Activated CD4-positive, alpha-beta T cell treated with anti-CD3 and anti-CD28 coated beads, Interleukin-2, amount 10 ng/mL, durations not matched to agents 7 days and 5 days (primary cell): ENCODE data around the gene NOC4L. TPM values are rescaled to one million over a fixed set of nuclear protein-coding genes. Genes with fewer than 3 reads are reported as not detected.
"Not testable (repeated sequence)": the region's sequence is repeated elsewhere in the genome, so short reads cannot be mapped to it uniquely, and the experiment has no call there.

Experiments
- CTCF ChIA-PET: fragments of 350-600 bp; sonication (Branson Sonifier 250); formaldehyde crosslinking; loops from one replicate; lab custom pipeline; 2021; ENCODE audit warnings: antibody characterized with exemption; lab: Charles Lee
- POLR2A ChIA-PET: fragments of 350-600 bp; sonication (Branson Sonifier 250); formaldehyde crosslinking; loops from one replicate; lab custom pipeline; 2021; ENCODE audit warnings: antibody characterized with exemption; lab: Charles Lee
- DNase-seq: peaks from one replicate; pipeline ENCODE4 v3.0.0-alpha.2; 2020
- H3K27ac Mint-ChIP-seq: one replicate; pipeline ENCODE4 v1.8.0; 2021; ENCODE audit warnings: mild to moderate bottlenecking, moderate library complexity, mixed read lengths
- H3K27me3 Mint-ChIP-seq: one replicate; pipeline ENCODE4 v1.8.0; 2021; ENCODE audit warnings: mixed read lengths
- H3K36me3 Mint-ChIP-seq: one replicate; pipeline ENCODE4 v1.8.0; 2021; ENCODE audit warnings: low read depth, mixed read lengths
- H3K4me1 Mint-ChIP-seq: one replicate; pipeline ENCODE4 v1.8.0; 2021; ENCODE audit warnings: mixed read lengths
- H3K4me3 Mint-ChIP-seq: one replicate; pipeline ENCODE4 v1.8.0; 2021; ENCODE audit warnings: mild to moderate bottlenecking, moderate library complexity, mixed read lengths
- H3K9me3 Mint-ChIP-seq: one replicate; pipeline ENCODE4 v1.8.0; 2021; ENCODE audit warnings: mixed read lengths
- total RNA-seq, 2 experiments: library from RNA; stranded (reverse); gene quantifications; one replicate each; pipeline ENCODE4 v1.2.3, GENCODE V29; 2021

Gene NOC4L
- total RNA-seq, 2 experiments from 2014 or later = 28.9 to 32.4 TPM

GRCh38 chr12:132148368-132149045, 4.2 kb downstream of the NOC4L start:
- no peak for DNase-seq
- POLR2A ChIA-PET = no interaction called here
- no peaks in the 10 kb centered on the region for H3K9me3 Mint-ChIP-seq
- H3K4me1 Mint-ChIP-seq = peaks cover 23% of the 10 kb centered on the region
- no peaks in the 10 kb centered on the region for H3K27me3 Mint-ChIP-seq
- H3K4me3 Mint-ChIP-seq = no peak overlapping the region
- H3K36me3 Mint-ChIP-seq = peaks cover 5% of the 10 kb centered on the region
- CTCF ChIA-PET = no interaction called here
- H3K27ac Mint-ChIP-seq = no peak overlapping the region

- H3K36me3 Mint-ChIP-seq, H3K9me3 Mint-ChIP-seq, DNase-seq, CTCF ChIA-PET, H3K27ac Mint-ChIP-seq, POLR2A ChIA-PET, H3K4me3 Mint-ChIP-seq, H3K27me3 Mint-ChIP-seq: not testable (repeated sequence)
- H3K4me1 Mint-ChIP-seq = peaks cover 21% of the 10 kb centered on the region
These were observed 5.3 kb downstream of the NOC4L start for GRCh38 chr12:132149526-132149925.

- no peak for DNase-seq
- Mint-ChIP-seq H3K36me3 (peaks cover 2% of the 10 kb centered on the region), H3K4me3 (no peak overlapping the region), H3K4me1 (peaks cover 10% of the 10 kb centered on the region), H3K27me3 (no peaks in the 10 kb centered on the region), H3K27ac (no peak overlapping the region), H3K9me3 (no peaks in the 10 kb centered on the region)
- ChIA-PET POLR2A (no interaction called here), CTCF (no interaction called here)
These were observed 6.5 kb downstream of the NOC4L start for GRCh38 chr12:132150780-132151144.

GRCh38 chr12:132151145-132151765, 7.0 kb downstream of the NOC4L start:
- ChIA-PET CTCF (interaction anchor here (0.6 kb wide), 1 partner anchor 87 kb away, joined by 3 read pairs; no protein-coding TSS in a partner anchor), POLR2A (no interaction called here)
- H3K4me3 Mint-ChIP-seq = no peak overlapping the region
- peaks cover 5% of the 10 kb centered on the region for H3K4me1 Mint-ChIP-seq
- H3K9me3 Mint-ChIP-seq = no peaks in the 10 kb centered on the region
- no peak for DNase-seq
- H3K36me3 Mint-ChIP-seq = peaks cover 2% of the 10 kb centered on the region
- no peaks in the 10 kb centered on the region for H3K27me3 Mint-ChIP-seq
- no peak overlapping the region for H3K27ac Mint-ChIP-seq

- ChIA-PET POLR2A (no interaction called here), CTCF (interaction anchor here (0.6 kb wide), 1 partner anchor 87 kb away, joined by 3 read pairs; no protein-coding TSS in a partner anchor)
- H3K4me1 Mint-ChIP-seq = no peaks in the 10 kb centered on the region
- no peaks in the 10 kb centered on the region for H3K9me3 Mint-ChIP-seq
- H3K36me3 Mint-ChIP-seq = peaks cover 2% of the 10 kb centered on the region
- no peaks in the 10 kb centered on the region for H3K27me3 Mint-ChIP-seq
- no peak overlapping the region for H3K4me3 Mint-ChIP-seq
- no peak for DNase-seq
- no peak overlapping the region for H3K27ac Mint-ChIP-seq
These were observed 7.6 kb downstream of the NOC4L start for GRCh38 chr12:132151766-132152410.

- POLR2A ChIA-PET = no interaction called here
- H3K27me3 Mint-ChIP-seq = no peaks in the 10 kb centered on the region
- CTCF ChIA-PET = interaction anchor here (1.7 to 1.9 kb wide), 2 partner anchors 10 to 13 kb away, joined by 7 to 14 read pairs; no protein-coding TSS in a partner anchor
These were observed 8.2 kb downstream of the NOC4L start for GRCh38 chr12:132152411-132152821.

GRCh38 chr12:132152953-132153352, 8.7 kb downstream of the NOC4L start:
- Mint-ChIP-seq H3K36me3 (peaks cover 2% of the 10 kb centered on the region), H3K27ac (no peak overlapping the region), H3K4me3 (no peak overlapping the region), H3K27me3 (no peaks in the 10 kb centered on the region), H3K4me1 (no peaks in the 10 kb centered on the region), H3K9me3 (no peaks in the 10 kb centered on the region)
- DNase-seq = no peak
- CTCF ChIA-PET = interaction anchor here (1.0 to 1.9 kb wide), 9 partner anchors 8 to 462 kb away, joined by 3 to 14 read pairs (median 7); no protein-coding TSS in a partner anchor
- POLR2A ChIA-PET = no interaction called here

More at GRCh38 chr12:132152411-132152821, 8.2 kb downstream of the NOC4L start:
- Mint-ChIP-seq H3K9me3 (no peaks in the 10 kb centered on the region), H3K4me3 (no peak overlapping the region), H3K36me3 (peaks cover 2% of the 10 kb centered on the region), H3K27ac (no peak overlapping the region), H3K4me1 (no peaks in the 10 kb centered on the region)
- DNase-seq = no peak

GRCh38 chr12:132153501-132154340, 9.5 kb downstream of the NOC4L start:
- peak; percentile 78 for DNase-seq
- ChIA-PET POLR2A (no interaction called here), CTCF (interaction anchor here (0.6 to 1.9 kb wide), 16 partner anchors 9 to 461 kb away, joined by 3 to 14 read pairs (median 4); no protein-coding TSS in a partner anchor)
- H3K4me1 Mint-ChIP-seq = no peaks in the 10 kb centered on the region
- no peaks in the 10 kb centered on the region for H3K36me3 Mint-ChIP-seq
- peak overlapping the region; percentile 9 for H3K27ac Mint-ChIP-seq
- no peaks in the 10 kb centered on the region for H3K9me3 Mint-ChIP-seq
- H3K27me3 Mint-ChIP-seq = no peaks in the 10 kb centered on the region
- no peak overlapping the region for H3K4me3 Mint-ChIP-seq

GRCh38 chr12:132154341-132154761, 10.1 kb downstream of the NOC4L start:
- Mint-ChIP-seq H3K27ac (peak overlapping the region; percentile 31), H3K4me3 (no peak overlapping the region), H3K27me3 (no peaks in the 10 kb centered on the region), H3K9me3 (no peaks in the 10 kb centered on the region), H3K36me3 (no peaks in the 10 kb centered on the region), H3K4me1 (no peaks in the 10 kb centered on the region)
- POLR2A ChIA-PET = no interaction called here
- DNase-seq = no peak
- CTCF ChIA-PET = interaction anchor here (0.6 to 1.9 kb wide), 13 partner anchors 8 to 260 kb away, joined by 3 to 14 read pairs (median 3); no protein-coding TSS in a partner anchor

GRCh38 chr12:132154941-132155770, 10.9 kb downstream of the NOC4L start:
- no peaks in the 10 kb centered on the region for H3K27me3 Mint-ChIP-seq
- CTCF ChIA-PET = no interaction called here
- no peaks in the 10 kb centered on the region for H3K9me3 Mint-ChIP-seq
- peaks cover 1% of the 10 kb centered on the region for H3K4me1 Mint-ChIP-seq
- H3K27ac Mint-ChIP-seq = no peak overlapping the region
- peak; percentile 43 for DNase-seq
- POLR2A ChIA-PET = no interaction called here
- H3K36me3 Mint-ChIP-seq = no peaks in the 10 kb centered on the region
- H3K4me3 Mint-ChIP-seq = no peak overlapping the region

GRCh38 chr12:132155771-132156572, 11.7 kb downstream of the NOC4L start:
- H3K9me3 Mint-ChIP-seq = no peaks in the 10 kb centered on the region
- ChIA-PET POLR2A (no interaction called here), CTCF (no interaction called here)
- H3K4me1 Mint-ChIP-seq = peaks cover 3% of the 10 kb centered on the region
- DNase-seq = no peak
- H3K4me3 Mint-ChIP-seq = no peak overlapping the region
- H3K36me3 Mint-ChIP-seq = no peaks in the 10 kb centered on the region
- no peak overlapping the region for H3K27ac Mint-ChIP-seq
- H3K27me3 Mint-ChIP-seq = no peaks in the 10 kb centered on the region
